Fibroblast of villous mesenchyme (primary cell): ENCODE measurements around the gene PI16. TPM values are rescaled to one million over a fixed set of nuclear protein-coding genes. Genes with fewer than 3 reads are reported as not detected.

Experiments used
- DNase-seq: peaks from one replicate; pipeline ENCODE4 v3.0.0-alpha.2; 2010; ENCODE audit warnings: low read depth
- H3K4me3 ChIP-seq: 2 replicates; pipeline ENCODE4 v1.5.1; 2011; ENCODE audit warnings: low read depth, mild to moderate bottlenecking, low read length
- CTCF ChIP-seq: IDR thresholded peaks from 2 replicates; pipeline ENCODE4 v1.5.1; 2012; ENCODE audit warnings: low read depth, mild to moderate bottlenecking, low read length; ENCODE audit not compliant: insufficient read depth
- total RNA-seq: library from RNA; depleted of rRNA; stranded (reverse); fragments of >200 nt; gene quantifications from 2 replicates; pipeline ENCODE4 v1.2.3, GENCODE V29; 2012

Gene PI16
- total RNA-seq, 1 donor: under 0.01 TPM

GRCh38 chr6:36920546-36920945 lies 34.0 kb upstream of the PI16 start:
- no peak overlapping the region for H3K4me3 ChIP-seq
- TF ChIP-seq CTCF: no peak
- peak; percentile 82 for DNase-seq

GRCh38 chr6:36924131-36924530 lies 30.4 kb upstream of the PI16 start:
- TF ChIP-seq CTCF: no peak
- peak; percentile 78 for DNase-seq
- H3K4me3 ChIP-seq: no peak overlapping the region

GRCh38 chr6:36924778-36925374 lies 29.7 kb upstream of the PI16 start:
- peak; percentile 84 for DNase-seq
- TF ChIP-seq CTCF: no peak

GRCh38 chr6:36925809-36926208 lies 28.7 kb upstream of the PI16 start:
- H3K4me3 ChIP-seq: no peak overlapping the region
- no peak for DNase-seq

More at GRCh38 chr6:36924778-36925374, 29.7 kb upstream of the PI16 start:
- no peak overlapping the region for H3K4me3 ChIP-seq

GRCh38 chr6:36926708-36927513 lies 27.6 kb upstream of the PI16 start:
- no peak overlapping the region for H3K4me3 ChIP-seq
- no peak for TF ChIP-seq CTCF
- no peak for DNase-seq

More at GRCh38 chr6:36925809-36926208, 28.7 kb upstream of the PI16 start:
- TF ChIP-seq CTCF: no peak

- H3K4me3 ChIP-seq: no peak overlapping the region
- no peak for DNase-seq
- TF ChIP-seq CTCF: no peak
These were observed 26.6 kb upstream of the PI16 start for GRCh38 chr6:36927691-36928546.
